ENCODE results near the gene ILF3.

DNA sequence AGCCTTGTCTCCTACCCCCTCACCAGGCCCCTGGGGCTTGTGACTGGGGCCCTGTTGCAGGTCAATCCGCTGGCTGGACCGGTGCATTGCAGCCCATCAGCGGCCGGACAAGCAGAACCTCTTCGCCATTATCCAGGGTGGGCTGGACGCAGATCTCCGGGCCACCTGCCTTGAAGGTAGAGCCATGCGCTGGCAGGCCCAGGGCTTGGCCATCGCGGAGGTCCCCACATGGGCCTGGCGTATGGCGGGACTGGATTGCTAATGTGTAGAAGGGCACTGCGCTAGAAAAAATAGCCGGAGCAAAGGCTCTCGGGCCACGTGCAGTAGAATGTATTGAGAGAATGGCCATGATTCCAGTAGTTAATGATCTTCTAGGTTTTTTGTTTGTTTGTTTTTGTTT, 53.3 kb downstream of the ILF3 start:
- TF ChIP-seq, protein P1, sequence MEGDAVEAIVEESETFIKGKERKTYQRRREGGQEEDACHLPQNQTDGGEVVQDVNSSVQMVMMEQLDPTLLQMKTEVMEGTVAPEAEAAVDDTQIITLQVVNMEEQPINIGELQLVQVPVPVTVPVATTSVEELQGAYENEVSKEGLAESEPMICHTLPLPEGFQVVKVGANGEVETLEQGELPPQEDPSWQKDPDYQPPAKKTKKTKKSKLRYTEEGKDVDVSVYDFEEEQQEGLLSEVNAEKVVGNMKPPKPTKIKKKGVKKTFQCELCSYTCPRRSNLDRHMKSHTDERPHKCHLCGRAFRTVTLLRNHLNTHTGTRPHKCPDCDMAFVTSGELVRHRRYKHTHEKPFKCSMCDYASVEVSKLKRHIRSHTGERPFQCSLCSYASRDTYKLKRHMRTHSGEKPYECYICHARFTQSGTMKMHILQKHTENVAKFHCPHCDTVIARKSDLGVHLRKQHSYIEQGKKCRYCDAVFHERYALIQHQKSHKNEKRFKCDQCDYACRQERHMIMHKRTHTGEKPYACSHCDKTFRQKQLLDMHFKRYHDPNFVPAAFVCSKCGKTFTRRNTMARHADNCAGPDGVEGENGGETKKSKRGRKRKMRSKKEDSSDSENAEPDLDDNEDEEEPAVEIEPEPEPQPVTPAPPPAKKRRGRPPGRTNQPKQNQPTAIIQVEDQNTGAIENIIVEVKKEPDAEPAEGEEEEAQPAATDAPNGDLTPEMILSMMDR (IDR thresholded peaks at IDR 0.05; ENCODE audit: extremely low read depth in 1 of 2, insufficient read depth in 1 of 2, low read depth in 1 of 2, low read length in 2 of 2) = no peak
- no peak for TF ChIP-seq POLR2A (IDR thresholded peaks at IDR 0.05; ENCODE audit: low read depth, low read length)
- no peak for TF ChIP-seq MYC (IDR thresholded peaks at IDR 0.05; ENCODE audit: low read depth, low read length)
- no peak for TF ChIP-seq POLR2AphosphoS5 (IDR thresholded peaks at IDR 0.05; ENCODE audit: insufficient read depth, low read depth, low read length)
- TF ChIP-seq EZH2 (IDR thresholded peaks at IDR 0.05; ENCODE audit: borderline replicate concordance, low read depth, low read length, severe bottlenecking) = no peak
- TF ChIP-seq, protein P2, sequence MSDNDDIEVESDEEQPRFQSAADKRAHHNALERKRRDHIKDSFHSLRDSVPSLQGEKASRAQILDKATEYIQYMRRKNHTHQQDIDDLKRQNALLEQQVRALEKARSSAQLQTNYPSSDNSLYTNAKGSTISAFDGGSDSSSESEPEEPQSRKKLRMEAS (IDR thresholded peaks at IDR 0.05; ENCODE audit: insufficient read depth, insufficient read length) = no peak
- TF ChIP-seq GATA2 (IDR thresholded peaks at IDR 0.05; ENCODE audit: insufficient read depth, insufficient read length, low read depth, low read length) = no peak
